Trophoblast cell (in vitro differentiated cells and primary cell): ENCODE results near the gene DEFB124.

Source experiments
- DNase-seq, 2 donors: peaks; one replicate each; pipeline ENCODE4 v3.0.0-alpha.2; 2016
- H2AFZ ChIP-seq: 2 replicates; pipeline ENCODE4 v1.6.1; 2013; ENCODE audit warnings: low read length, moderate library complexity, mild to moderate bottlenecking; ENCODE audit not compliant: insufficient read depth, poor library complexity
- H2AK5ac ChIP-seq: 2 replicates; pipeline ENCODE4 v1.6.1; 2013; ENCODE audit warnings: mild to moderate bottlenecking, low read length
- H2BK120ac ChIP-seq: 2 replicates; pipeline ENCODE4 v1.6.1; 2013; ENCODE audit warnings: low read length, mild to moderate bottlenecking, moderate library complexity; ENCODE audit not compliant: insufficient read depth, poor library complexity
- H2BK12ac ChIP-seq: 2 replicates; pipeline ENCODE4 v1.6.1; 2013; ENCODE audit warnings: mild to moderate bottlenecking, low read length, moderate library complexity
- H2BK5ac ChIP-seq: 2 replicates; pipeline ENCODE4 v1.6.1; 2013; ENCODE audit warnings: low read length, low read depth, moderate library complexity, mild to moderate bottlenecking; ENCODE audit not compliant: poor library complexity
- H3K14ac ChIP-seq: 2 replicates; pipeline ENCODE4 v1.6.1; 2013; ENCODE audit warnings: mild to moderate bottlenecking, low read length
- H3K18ac ChIP-seq: 2 replicates; pipeline ENCODE4 v1.6.1; 2013; ENCODE audit warnings: mild to moderate bottlenecking, low read length
- H3K23ac ChIP-seq: 2 replicates; pipeline ENCODE4 v1.6.1; 2013; ENCODE audit warnings: low read length
- H3K27ac ChIP-seq: 2 replicates; pipeline ENCODE4 v1.5.1; 2013; ENCODE audit warnings: low read depth, mild to moderate bottlenecking, inconsistent platforms, low read length, moderate library complexity
- H3K27me3 ChIP-seq: 2 replicates; pipeline ENCODE4 v1.6.1; 2013; ENCODE audit warnings: inconsistent platforms, mild to moderate bottlenecking, low read length, moderate library complexity; ENCODE audit not compliant: insufficient read depth
- H3K36me3 ChIP-seq, 2 experiments: 1 replicate in 1 of 2; 2 replicates in 1 of 2; pipeline ENCODE4 v1.6.1; 2013; ENCODE audit warnings: low read length in 2 of 2, mild to moderate bottlenecking in 2 of 2, moderate library complexity in 1 of 2; ENCODE audit not compliant: insufficient read depth in 2 of 2, control insufficient read depth in 1 of 2
- H3K4ac ChIP-seq: 2 replicates; pipeline ENCODE4 v1.6.1; 2013; ENCODE audit warnings: low read depth, mild to moderate bottlenecking, low read length, moderate library complexity
- H3K4me1 ChIP-seq, 2 experiments: 1 replicate in 1 of 2; 2 replicates in 1 of 2; pipeline ENCODE4 v1.6.1; 2013; ENCODE audit warnings: low read length in 2 of 2, mild to moderate bottlenecking in 2 of 2, moderate library complexity in 1 of 2; ENCODE audit not compliant: insufficient read depth in 2 of 2, control insufficient read depth in 1 of 2
- H3K4me2 ChIP-seq: 2 replicates; pipeline ENCODE4 v1.6.1; 2013; ENCODE audit warnings: inconsistent platforms, mild to moderate bottlenecking, low read length, moderate library complexity
- H3K4me3 ChIP-seq: 2 replicates; pipeline ENCODE4 v1.5.1; 2013; ENCODE audit warnings: mild to moderate bottlenecking, low read depth, low read length, inconsistent platforms
- H3K79me1 ChIP-seq: one replicate; pipeline ENCODE4 v1.6.1; 2013; ENCODE audit warnings: low read length
- H3K79me2 ChIP-seq: 2 replicates; pipeline ENCODE4 v1.6.1; 2013; ENCODE audit warnings: low read length, mild to moderate bottlenecking; ENCODE audit not compliant: control insufficient read depth, insufficient read depth, poor library complexity
- H3K9ac ChIP-seq: 2 replicates; pipeline ENCODE4 v1.6.1; 2013; ENCODE audit warnings: mild to moderate bottlenecking, low read length
- H3K9me3 ChIP-seq: 2 replicates; pipeline ENCODE4 v1.6.1; 2013; ENCODE audit warnings: low read depth, mild to moderate bottlenecking, control low read depth, inconsistent platforms, low read length; ENCODE audit not compliant: insufficient read depth
- H4K12ac ChIP-seq: 2 replicates; pipeline ENCODE4 v1.6.1; 2013; ENCODE audit warnings: low read depth, mild to moderate bottlenecking, low read length, moderate library complexity
- H4K8ac ChIP-seq: 2 replicates; pipeline ENCODE4 v1.6.1; 2013; ENCODE audit warnings: low read depth, mild to moderate bottlenecking, low read length, moderate library complexity
- H4K91ac ChIP-seq: one replicate; pipeline ENCODE4 v1.6.1; 2013; ENCODE audit warnings: low read depth, mild to moderate bottlenecking, low read length, moderate library complexity
- WGBS: extraction: QIAGEN DNeasy Blood & Tissue Kit; methylation state at CpG from one replicate; pipeline ENCODE4 v1.1.7; 2013; ENCODE audit warnings: missing lambda C conversion rate; ENCODE audit not compliant: insufficient read length, insufficient coverage; ENCODE audit errors: extremely low coverage; 5-methylcytosine and 5-hydroxymethylcytosine counted together

The DEFB124 gene

GRCh38 chr20:31475472-31476293 lies 756 bp upstream of the DEFB124 start:
- no peak overlapping the region for H4K8ac ChIP-seq
- H3K79me2 ChIP-seq, result no peaks in the 10 kb centered on the region
- H3K9ac ChIP-seq, result no peak overlapping the region
- no peak overlapping the region for H4K12ac ChIP-seq
- no peak overlapping the region for H2BK5ac ChIP-seq
- no peak overlapping the region for H2AFZ ChIP-seq
- H2BK12ac ChIP-seq, result no peak overlapping the region
- H3K27ac ChIP-seq, result no peak overlapping the region
- no peak overlapping the region for H2AK5ac ChIP-seq
- no peak overlapping the region for H3K4me3 ChIP-seq
- no peaks in the 10 kb centered on the region for H3K79me1 ChIP-seq
- no peak overlapping the region for H4K91ac ChIP-seq
- no peak overlapping the region for H3K4me2 ChIP-seq
- peaks cover 40% of the 10 kb centered on the region for H3K9me3 ChIP-seq
- no peak overlapping the region for H3K18ac ChIP-seq
- no CpG with 5 or more reads among the region's 29 CpGs for whole genome bisulfite sequencing
- H3K36me3 ChIP-seq, result no peaks in the 10 kb centered on the region
- H3K4me1 ChIP-seq, result no peaks in the 10 kb centered on the region
- no peaks in the 10 kb centered on the region for H3K27me3 ChIP-seq
- no peak overlapping the region for H3K23ac ChIP-seq
- no peak overlapping the region for H3K4ac ChIP-seq
- no peak for DNase-seq
- no peak overlapping the region for H2BK120ac ChIP-seq
- H3K14ac ChIP-seq, result no peak overlapping the region

GRCh38 chr20:31474097-31474436 lies 860 bp downstream of the DEFB124 start:
- Histone ChIP-seq H4K91ac (no peak overlapping the region), H3K4me2 (no peak overlapping the region), H3K27ac (no peak overlapping the region), H3K4me1 (no peaks in the 10 kb centered on the region), H3K23ac (no peak overlapping the region), H3K79me1 (no peaks in the 10 kb centered on the region), H2BK5ac (no peak overlapping the region), H3K9me3 (peaks cover 35% of the 10 kb centered on the region), H3K4ac (no peak overlapping the region), H3K79me2 (no peaks in the 10 kb centered on the region), H2AK5ac (no peak overlapping the region), H3K14ac (no peak overlapping the region), H2BK120ac (no peak overlapping the region), H2BK12ac (no peak overlapping the region), H3K9ac (no peak overlapping the region), H3K18ac (no peak overlapping the region), H3K27me3 (no peaks in the 10 kb centered on the region), H3K36me3 (no peaks in the 10 kb centered on the region), H4K12ac (no peak overlapping the region), H4K8ac (no peak overlapping the region), H3K4me3 (no peak overlapping the region), H2AFZ (no peak overlapping the region)
- DNase-seq, result no peak
- WGBS, result no CpG with 5 or more reads among the region's 2 CpGs

- H3K27me3 ChIP-seq, result no peaks in the 10 kb centered on the region
Observed at GRCh38 chr20:31473331-31474096, 1.4 kb downstream of the DEFB124 start.

GRCh38 chr20:31472395-31473330 lies 2.3 kb downstream of the DEFB124 start:
- no peaks in the 10 kb centered on the region for H3K79me2 ChIP-seq

More at GRCh38 chr20:31473331-31474096, 1.4 kb downstream of the DEFB124 start:
- peaks cover 34% of the 10 kb centered on the region for H3K9me3 ChIP-seq
- no peak overlapping the region for H3K4ac ChIP-seq
- no peak overlapping the region for H3K27ac ChIP-seq
- no peak overlapping the region for H2BK5ac ChIP-seq
- H2BK12ac ChIP-seq, result no peak overlapping the region
- no peak overlapping the region for H4K12ac ChIP-seq
- no peak overlapping the region for H4K8ac ChIP-seq
- WGBS, result no CpG with 5 or more reads among the region's 5 CpGs
- H3K18ac ChIP-seq, result no peak overlapping the region
- H4K91ac ChIP-seq, result no peak overlapping the region
- H3K23ac ChIP-seq, result no peak overlapping the region
- no peaks in the 10 kb centered on the region for H3K79me1 ChIP-seq
- no peak overlapping the region for H2AK5ac ChIP-seq
- no peak overlapping the region for H2BK120ac ChIP-seq
- no peak overlapping the region for H3K14ac ChIP-seq
- no peak overlapping the region for H3K4me2 ChIP-seq
- H3K4me3 ChIP-seq, result no peak overlapping the region
- H3K4me1 ChIP-seq, result no peaks in the 10 kb centered on the region
- no peak overlapping the region for H3K9ac ChIP-seq
- DNase-seq, result peak; percentile 26 to 75
- no peaks in the 10 kb centered on the region for H3K36me3 ChIP-seq
- H2AFZ ChIP-seq, result no peak overlapping the region
- H3K79me2 ChIP-seq, result no peaks in the 10 kb centered on the region

More at GRCh38 chr20:31472395-31473330, 2.3 kb downstream of the DEFB124 start:
- no CpG with 5 or more reads among the region's 8 CpGs for WGBS
- Histone ChIP-seq H3K4me3 (peak overlapping the region; percentile 10), H2AK5ac (no peak overlapping the region), H4K12ac (no peak overlapping the region), H3K14ac (no peak overlapping the region), H3K23ac (no peak overlapping the region), H3K79me1 (no peaks in the 10 kb centered on the region), H4K91ac (no peak overlapping the region), H3K27ac (no peak overlapping the region), H2BK120ac (no peak overlapping the region), H3K36me3 (no peaks in the 10 kb centered on the region), H2BK5ac (no peak overlapping the region), H3K4me2 (no peak overlapping the region), H3K27me3 (no peaks in the 10 kb centered on the region), H4K8ac (no peak overlapping the region), H3K9me3 (peaks cover 33% of the 10 kb centered on the region), H3K18ac (no peak overlapping the region), H3K4ac (no peak overlapping the region), H2AFZ (no peak overlapping the region), H3K4me1 (no peaks in the 10 kb centered on the region), H3K9ac (no peak overlapping the region), H2BK12ac (no peak overlapping the region)
- DNase-seq, result no peak
